ENCODE results near the gene MAST3. TPM values are rescaled to one million over a fixed set of nuclear protein-coding genes. Genes with fewer than 3 reads are reported as not detected.

MAST3 gene
- polyA plus RNA-seq, 3 donors, result 6.8 to 34.0 (median 12.4) TPM

DNA sequence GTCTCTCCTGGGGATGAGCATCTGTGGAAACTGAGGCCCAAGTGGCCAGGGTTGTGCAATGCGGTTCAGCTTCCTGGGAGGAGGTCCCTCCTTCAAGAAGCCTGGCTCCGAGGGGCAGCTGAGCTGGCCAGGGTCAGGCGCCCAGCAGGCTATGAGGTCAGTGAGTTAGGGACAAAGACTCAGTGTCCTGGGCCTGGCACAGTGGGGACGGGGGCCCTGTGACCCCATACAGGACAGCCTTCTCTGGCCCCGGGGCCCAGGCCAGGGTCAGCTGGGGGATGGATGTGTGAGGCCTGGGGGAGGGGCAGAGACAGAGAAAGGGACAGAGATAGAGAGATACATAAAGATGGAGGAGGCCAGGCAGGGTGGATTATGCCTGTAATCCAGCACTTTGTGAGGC lies 7.9 kb upstream of the MAST3 start:
- peak overlapping the region; percentile 96 for H3K27ac ChIP-seq (ENCODE audit: low read depth in 1 of 2, low read length in 2 of 2)
- intact Hi-C loops (cut with micrococcal nuclease), result no loop called here
- no peaks in the 10 kb centered on the region for H3K27me3 ChIP-seq (ENCODE audit: control insufficient read depth in 2 of 2, insufficient read depth in 2 of 2, low read length in 2 of 2)
- H3K36me3 ChIP-seq (replicated peaks in 1 of 2; ENCODE audit: control insufficient read depth in 1 of 2, insufficient read depth in 2 of 2, low read length in 2 of 2), result no peaks in the 10 kb centered on the region
- H3K4me1 Mint-ChIP-seq, result peaks cover 64% of the 10 kb centered on the region
- H3K9me3 Mint-ChIP-seq, result peaks cover 0 to 7% (median 0%) of the 10 kb centered on the region in 7 donors
- TF ChIP-seq, protein P1, sequence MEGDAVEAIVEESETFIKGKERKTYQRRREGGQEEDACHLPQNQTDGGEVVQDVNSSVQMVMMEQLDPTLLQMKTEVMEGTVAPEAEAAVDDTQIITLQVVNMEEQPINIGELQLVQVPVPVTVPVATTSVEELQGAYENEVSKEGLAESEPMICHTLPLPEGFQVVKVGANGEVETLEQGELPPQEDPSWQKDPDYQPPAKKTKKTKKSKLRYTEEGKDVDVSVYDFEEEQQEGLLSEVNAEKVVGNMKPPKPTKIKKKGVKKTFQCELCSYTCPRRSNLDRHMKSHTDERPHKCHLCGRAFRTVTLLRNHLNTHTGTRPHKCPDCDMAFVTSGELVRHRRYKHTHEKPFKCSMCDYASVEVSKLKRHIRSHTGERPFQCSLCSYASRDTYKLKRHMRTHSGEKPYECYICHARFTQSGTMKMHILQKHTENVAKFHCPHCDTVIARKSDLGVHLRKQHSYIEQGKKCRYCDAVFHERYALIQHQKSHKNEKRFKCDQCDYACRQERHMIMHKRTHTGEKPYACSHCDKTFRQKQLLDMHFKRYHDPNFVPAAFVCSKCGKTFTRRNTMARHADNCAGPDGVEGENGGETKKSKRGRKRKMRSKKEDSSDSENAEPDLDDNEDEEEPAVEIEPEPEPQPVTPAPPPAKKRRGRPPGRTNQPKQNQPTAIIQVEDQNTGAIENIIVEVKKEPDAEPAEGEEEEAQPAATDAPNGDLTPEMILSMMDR (IDR thresholded peaks at IDR 0.05), result no peak
- H3K4me2 ChIP-seq (replicated peaks; ENCODE audit: extremely low read depth, low read length, poor library complexity, severe bottlenecking), result peak overlapping the region; percentile 5
- 63% methylated on average over 5 of the region's 5 CpGs for WGBS (ENCODE audit: insufficient coverage)
- peak in 1 of 3 donors; percentile 38 for DNase-seq
- no peak overlapping the region for H3K4me3 Mint-ChIP-seq
- H4K20me1 ChIP-seq (ENCODE audit: insufficient read depth, low read length), result no peaks in the 10 kb centered on the region
- H3K4me1 ChIP-seq (ENCODE audit: control insufficient read depth in 1 of 2, insufficient read depth in 2 of 2, low read length in 2 of 2), result peaks cover 61 to 79% of the 10 kb centered on the region in 2 donors
- peaks cover 5% of the 10 kb centered on the region for H3K79me2 ChIP-seq (ENCODE audit: insufficient read depth, low read length)
- no peak overlapping the region for H2AFZ ChIP-seq (ENCODE audit: insufficient read depth, low read depth, low read length, poor library complexity, severe bottlenecking)
- peaks cover 0 to 2% (median 1%) of the 10 kb centered on the region in 3 donors for H3K27me3 Mint-ChIP-seq (ENCODE audit: low read depth in 3 of 3)
- peaks cover 0 to 5% of the 10 kb centered on the region in 2 donors for H3K9me3 ChIP-seq (replicated peaks in 1 of 2; ENCODE audit: control insufficient read depth in 1 of 2, insufficient read depth in 1 of 2, low read length in 2 of 2)
- H3K4me3 ChIP-seq (replicated peaks in 1 of 3; ENCODE audit: low read depth in 2 of 3, low read length in 3 of 3), result peak overlapping the region in 1 of 3 experiments; percentile 45
- H3K27ac Mint-ChIP-seq, result peak overlapping the region; percentile 97 to 99 (median 98)
- peaks cover 0 to 2% of the 10 kb centered on the region in 2 donors for H3K36me3 Mint-ChIP-seq
- no peak overlapping the region for H3K9ac ChIP-seq (ENCODE audit: insufficient read depth, low read length, poor library complexity, severe bottlenecking)

DNA sequence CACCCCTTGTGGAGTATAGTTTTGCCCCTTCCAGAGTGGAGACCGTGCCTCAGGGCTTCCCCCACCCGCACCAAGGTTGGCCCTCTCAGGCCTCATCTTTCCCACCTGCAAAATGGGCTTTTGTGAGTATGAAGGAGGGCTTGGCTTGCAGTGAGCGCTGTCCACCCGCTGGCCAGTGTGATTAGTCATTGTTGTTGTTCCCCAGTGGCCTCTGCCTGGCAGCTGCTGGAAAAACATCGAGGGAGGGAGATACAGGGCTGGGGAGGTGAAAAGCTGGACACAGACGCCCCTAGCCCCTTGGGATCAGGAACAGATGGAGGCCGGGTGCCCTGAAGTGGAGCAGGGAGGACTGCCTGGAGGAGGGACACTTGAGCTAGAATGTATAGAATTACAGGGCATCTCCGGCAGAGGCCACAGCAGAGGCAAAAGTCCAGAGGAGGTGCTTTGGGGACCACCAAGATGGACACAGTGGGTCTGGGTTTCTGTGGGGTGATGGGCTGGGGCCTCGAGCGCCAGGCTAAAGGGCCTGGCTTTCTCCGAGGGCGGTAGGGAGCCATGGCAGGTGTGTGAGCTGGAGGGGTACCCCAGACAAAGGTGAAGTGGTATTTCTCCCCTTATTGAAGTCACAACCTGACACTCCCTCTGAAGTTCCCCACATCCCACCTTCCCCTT lies 6.9 kb upstream of the MAST3 start:
- Histone ChIP-seq H3K9me3 (replicated peaks in 1 of 2; ENCODE audit: control insufficient read depth in 1 of 2, insufficient read depth in 1 of 2, low read length in 2 of 2) (peaks cover 0 to 5% of the 10 kb centered on the region in 2 donors), H3K4me2 (replicated peaks; ENCODE audit: extremely low read depth, low read length, poor library complexity, severe bottlenecking) (peak overlapping the region; percentile 56), H3K9ac (ENCODE audit: insufficient read depth, low read length, poor library complexity, severe bottlenecking) (peak overlapping the region; percentile 72), H3K4me3 (replicated peaks in 1 of 3; ENCODE audit: low read depth in 2 of 3, low read length in 3 of 3) (peak overlapping the region in 1 of 3 experiments; percentile 45), H3K4me1 (ENCODE audit: control insufficient read depth in 1 of 2, insufficient read depth in 2 of 2, low read length in 2 of 2) (peaks cover 61 to 76% of the 10 kb centered on the region in 2 donors), H4K20me1 (ENCODE audit: insufficient read depth, low read length) (no peaks in the 10 kb centered on the region), H3K79me2 (ENCODE audit: insufficient read depth, low read length) (peaks cover 5% of the 10 kb centered on the region), H2AFZ (ENCODE audit: insufficient read depth, low read depth, low read length, poor library complexity, severe bottlenecking) (peak overlapping the region; percentile 58), H3K27me3 (ENCODE audit: control insufficient read depth in 2 of 2, insufficient read depth in 2 of 2, low read length in 2 of 2) (no peaks in the 10 kb centered on the region), H3K27ac (ENCODE audit: low read depth in 1 of 2, low read length in 2 of 2) (peak overlapping the region; percentile 96), H3K36me3 (replicated peaks in 1 of 2; ENCODE audit: control insufficient read depth in 1 of 2, insufficient read depth in 2 of 2, low read length in 2 of 2) (no peaks in the 10 kb centered on the region)
- intact Hi-C loops (cut with micrococcal nuclease), result no loop called here
- H3K4me1 Mint-ChIP-seq, result peaks cover 58% of the 10 kb centered on the region
- TF ChIP-seq, protein P1 (IDR thresholded peaks at IDR 0.05), result no peak
- peak overlapping the region; percentile 97 to 99 (median 98) for H3K27ac Mint-ChIP-seq
- 48% methylated on average over 7 of the region's 12 CpGs for WGBS (ENCODE audit: insufficient coverage)
- peak; percentile 56 to 65 (median 58) for DNase-seq
- peaks cover 0 to 2% (median 1%) of the 10 kb centered on the region in 3 donors for H3K27me3 Mint-ChIP-seq (ENCODE audit: low read depth in 3 of 3)
- peaks cover 0 to 7% (median 0%) of the 10 kb centered on the region in 7 donors for H3K9me3 Mint-ChIP-seq
- H3K36me3 Mint-ChIP-seq, result peaks cover 0 to 2% of the 10 kb centered on the region in 2 donors
- peak overlapping the region in 1 of 2 donors; percentile 59 for H3K4me3 Mint-ChIP-seq

All from CD14-positive monocyte (primary cell).